Progenitor cell of endocrine pancreas (in vitro differentiated cells): ENCODE results near the gene JPH3. TPM values are rescaled to one million over a fixed set of nuclear protein-coding genes. Genes with fewer than 3 reads are reported as not detected.

ENCODE experiments used
- DNase-seq: peaks from one replicate; pipeline ENCODE4 v3.0.0; 2021; ENCODE audit warnings: low spot score; ENCODE audit not compliant: unreplicated experiment
- H3K27ac Mint-ChIP-seq: 2 replicates; pipeline ENCODE4 v1.8.0; 2021; ENCODE audit warnings: mild to moderate bottlenecking, moderate library complexity, mixed read lengths
- H3K27me3 Mint-ChIP-seq: 2 replicates; pipeline ENCODE4 v1.8.0; 2021; ENCODE audit warnings: mixed read lengths
- H3K36me3 Mint-ChIP-seq: 2 replicates; pipeline ENCODE4 v1.8.0; 2022; ENCODE audit warnings: mixed read lengths; ENCODE audit not compliant: insufficient read depth
- H3K4me1 Mint-ChIP-seq: 2 replicates; pipeline ENCODE4 v1.8.0; 2021; ENCODE audit warnings: low read depth, mixed read lengths
- H3K4me3 Mint-ChIP-seq: 2 replicates; pipeline ENCODE4 v1.8.0; 2021; ENCODE audit warnings: low read depth, mild to moderate bottlenecking, moderate library complexity, mixed read lengths
- H3K9me3 Mint-ChIP-seq: 2 replicates; pipeline ENCODE4 v1.8.0; 2021; ENCODE audit warnings: low read depth, mixed read lengths
- CTCF ChIP-seq: fragments of 200-600 bp; sonication (generic); IDR thresholded peaks from one replicate; pipeline ENCODE4 v1.5.0; 2021; ENCODE audit warnings: antibody characterized with exemption, mild to moderate bottlenecking; ENCODE audit not compliant: unreplicated experiment
- total RNA-seq: library from RNA; stranded (reverse); gene quantifications from 2 replicates; pipeline ENCODE4 v1.2.1, GENCODE V29; 2021

Gene JPH3
- total RNA-seq, 1 donor from 2014 or later: 26.4 TPM

GRCh38 chr16:87644186-87644585 is 41.9 kb downstream of the JPH3 start:
- H3K36me3 Mint-ChIP-seq: peaks cover 10% of the 10 kb centered on the region
- no peak overlapping the region for H3K27ac Mint-ChIP-seq
- no peak for TF ChIP-seq CTCF
- no peaks in the 10 kb centered on the region for H3K4me1 Mint-ChIP-seq
- H3K27me3 Mint-ChIP-seq: no peaks in the 10 kb centered on the region
- no peak for DNase-seq
- H3K4me3 Mint-ChIP-seq: no peak overlapping the region
- H3K9me3 Mint-ChIP-seq: no peaks in the 10 kb centered on the region

- H3K36me3 Mint-ChIP-seq: peaks cover 10% of the 10 kb centered on the region
- TF ChIP-seq CTCF: no peak
- H3K27me3 Mint-ChIP-seq: no peaks in the 10 kb centered on the region
- no peaks in the 10 kb centered on the region for H3K9me3 Mint-ChIP-seq
- DNase-seq: no peak
- no peak overlapping the region for H3K4me3 Mint-ChIP-seq
- H3K27ac Mint-ChIP-seq: no peak overlapping the region
- no peaks in the 10 kb centered on the region for H3K4me1 Mint-ChIP-seq
Measured at GRCh38 chr16:87644596-87644995, 42.3 kb downstream of the JPH3 start.

GRCh38 chr16:87645802-87646201 is 43.5 kb downstream of the JPH3 start:
- H3K27ac Mint-ChIP-seq: no peak overlapping the region
- H3K4me3 Mint-ChIP-seq: no peak overlapping the region
- no peaks in the 10 kb centered on the region for H3K27me3 Mint-ChIP-seq
- H3K4me1 Mint-ChIP-seq: no peaks in the 10 kb centered on the region
- DNase-seq: no peak
- peaks cover 10% of the 10 kb centered on the region for H3K36me3 Mint-ChIP-seq
- H3K9me3 Mint-ChIP-seq: no peaks in the 10 kb centered on the region
- no peak for TF ChIP-seq CTCF

GRCh38 chr16:87647431-87648185 is 45.3 kb downstream of the JPH3 start:
- no peaks in the 10 kb centered on the region for H3K9me3 Mint-ChIP-seq
- peaks cover 10% of the 10 kb centered on the region for H3K36me3 Mint-ChIP-seq
- no peak overlapping the region for H3K4me3 Mint-ChIP-seq
- DNase-seq: no peak
- no peaks in the 10 kb centered on the region for H3K4me1 Mint-ChIP-seq
- H3K27me3 Mint-ChIP-seq: no peaks in the 10 kb centered on the region
- no peak overlapping the region for H3K27ac Mint-ChIP-seq
- TF ChIP-seq CTCF: no peak

- Mint-ChIP-seq H3K9me3 (no peaks in the 10 kb centered on the region), H3K4me3 (no peak overlapping the region), H3K27me3 (no peaks in the 10 kb centered on the region), H3K36me3 (peaks cover 10% of the 10 kb centered on the region), H3K27ac (no peak overlapping the region), H3K4me1 (no peaks in the 10 kb centered on the region)
- no peak for DNase-seq
- TF ChIP-seq CTCF: no peak
Measured at GRCh38 chr16:87648236-87648635, 45.9 kb downstream of the JPH3 start.
